HCT116 (cell line): ENCODE data around the gene ZC3H7A. TPM values are rescaled to one million over a fixed set of nuclear protein-coding genes. Genes with fewer than 3 reads are reported as not detected.

Experiments used
- ATAC-seq: fragments of 200-7000 bp; cut with Tn5 transposase; 2 replicates; pipeline ENCODE4 v1.9.1; 2020; ENCODE audit warnings: mild to moderate bottlenecking, moderate library complexity
- BruUV-seq: library from RNA; stranded (reverse); fragments of 400-500 nt; replicated peaks from 2 replicates; lab custom pipeline; 2021; lab: Mats Ljungman, UMichigan
- CTCF ChIA-PET: fragments of 300-600 bp; sonication (Branson Sonifier 250); formaldehyde crosslinking; loops from one replicate; lab custom pipeline; 2021; ENCODE audit warnings: antibody characterized with exemption; lab: Charles Lee
- POLR2A ChIA-PET: fragments of 300-600, 350-600 bp; sonication (Branson Sonifier 250); formaldehyde crosslinking; loops from one replicate; lab custom pipeline; 2021; ENCODE audit warnings: antibody characterized with exemption; lab: Charles Lee
- RAD21 ChIA-PET, 2 experiments: fragments of 300-600 bp; sonication (Branson Sonifier 250); formaldehyde crosslinking; loops; one replicate each; lab custom pipeline; 2023; ENCODE audit warnings: low total read pairs in 2 of 2; ENCODE audit not compliant: uncharacterized antibody in 2 of 2, unreplicated experiment in 2 of 2, low non-redundant PET in 1 of 2; lab: Charles Lee
- DNase-seq: peaks from one replicate; pipeline ENCODE4 v3.0.0-alpha.2; 2010; ENCODE audit warnings: low read depth, low spot score
- H2AFZ ChIP-seq: fragments of 200-600 bp; shearing (Covaris generic), sonication (generic); 2 replicates; pipeline ENCODE4 v1.6.1; 2017; ENCODE audit warnings: low read depth, mixed run types, mixed read lengths, antibody characterized with exemption, low read length; ENCODE audit not compliant: poor library complexity, severe bottlenecking
- H3K27ac ChIP-seq: 2 replicates; pipeline ENCODE4 v1.5.1; 2012; ENCODE audit warnings: low read depth, low read length
- H3K27me3 ChIP-seq: fragments of 200-600 bp; sonication (generic); 2 replicates; pipeline ENCODE4 v1.6.1; 2016; ENCODE audit warnings: mixed run types, low read length, mixed read lengths; ENCODE audit not compliant: insufficient read depth
- H3K36me3 ChIP-seq, 2 experiments: fragments of 200-500 bp in 1 of 2; fragments of 200-600 bp in 1 of 2; sonication (Bioruptor generic) in 1 of 2; sonication (generic) in 1 of 2; 2 replicates each; pipeline versions ENCODE4 v1.5.1 to v1.6.1; 2014 to 2016; ENCODE audit warnings: low read length in 2 of 2, inconsistent platforms in 1 of 2, mixed read lengths in 1 of 2, mixed run types in 1 of 2; ENCODE audit not compliant: insufficient read depth in 2 of 2, control insufficient read depth in 1 of 2
- H3K4me1 ChIP-seq, 2 experiments: fragments of 200-600 bp in 1 of 2; sonication (generic) in 1 of 2; 2 replicates each; pipeline versions ENCODE4 v1.5.1 to v1.6.1; 2012 to 2017; ENCODE audit warnings: low read length in 2 of 2, inconsistent platforms in 1 of 2, mild to moderate bottlenecking in 1 of 2, mixed read lengths in 1 of 2, mixed run types in 1 of 2, moderate library complexity in 1 of 2; ENCODE audit not compliant: insufficient read depth in 2 of 2, control insufficient read depth in 1 of 2
- H3K4me2 ChIP-seq: fragments of 200-600 bp; sonication (generic); 2 replicates; pipeline ENCODE4 v1.6.1; 2017; ENCODE audit warnings: mixed run types, low read length, mixed read lengths
- H3K4me3 ChIP-seq, 2 experiments: fragments of 200-600 bp in 1 of 2; sonication (generic) in 1 of 2; replicated peaks in 1 of 2; 2 replicates each; pipeline ENCODE4 v1.5.1; 2011 to 2016; ENCODE audit warnings: low read length in 2 of 2, control low read depth in 1 of 2, low read depth in 1 of 2, mild to moderate bottlenecking in 1 of 2, mixed read lengths in 1 of 2, mixed run types in 1 of 2
- H3K79me2 ChIP-seq: fragments of 200-600 bp; sonication (generic); 2 replicates; pipeline ENCODE4 v1.6.1; 2017; ENCODE audit warnings: mild to moderate bottlenecking, mixed run types, low read length, moderate library complexity, mixed read lengths; ENCODE audit not compliant: insufficient read depth
- H3K9ac ChIP-seq: fragments of 200-600 bp; sonication (generic); 2 replicates; pipeline ENCODE4 v1.6.1; 2016; ENCODE audit warnings: low read length, mixed read lengths
- H3K9me2 ChIP-seq: fragments of 200-600 bp; sonication (generic), shearing (Covaris generic); 2 replicates; pipeline ENCODE4 v1.6.1; 2017; ENCODE audit warnings: mixed run types, mild to moderate bottlenecking, moderate library complexity; ENCODE audit not compliant: insufficient read depth
- H3K9me3 ChIP-seq, 2 experiments: fragments of 200-500 bp in 1 of 2; fragments of 200-600 bp in 1 of 2; sonication (Bioruptor generic) in 1 of 2; sonication (generic) in 1 of 2; 2 replicates each; pipeline ENCODE4 v1.6.1; 2014 to 2017; ENCODE audit warnings: low read length in 2 of 2, mixed read lengths in 2 of 2, inconsistent platforms in 1 of 2, low read depth in 1 of 2, mild to moderate bottlenecking in 1 of 2, mixed run types in 1 of 2, moderate library complexity in 1 of 2; ENCODE audit not compliant: control insufficient read depth in 1 of 2, insufficient read depth in 1 of 2
- H4K20me1 ChIP-seq: fragments of 200-600 bp; sonication (generic), shearing (Covaris generic); 2 replicates; pipeline ENCODE4 v1.6.1; 2017; ENCODE audit warnings: mixed run types, mild to moderate bottlenecking, moderate library complexity; ENCODE audit not compliant: insufficient read depth
- CBX3 ChIP-seq: IDR thresholded peaks from 2 replicates; pipeline ENCODE4 v1.6.1; 2012; ENCODE audit warnings: low read depth
- EGR1 ChIP-seq: IDR thresholded peaks from 2 replicates; pipeline ENCODE4 v1.6.1; 2012; ENCODE audit warnings: low read depth
- EZH2phosphoT487 ChIP-seq: fragments of 200-600 bp; IDR thresholded peaks from 2 replicates; pipeline ENCODE4 v1.6.1; 2018; ENCODE audit warnings: antibody characterized with exemption, borderline replicate concordance
- FOSL1 ChIP-seq: IDR thresholded peaks from 2 replicates; pipeline ENCODE4 v1.6.1; 2012; ENCODE audit warnings: low read depth
- RAD21 ChIP-seq: IDR thresholded peaks from 2 replicates; pipeline ENCODE4 v1.6.1; 2012; ENCODE audit warnings: low read depth, mild to moderate bottlenecking
- SP1 ChIP-seq: IDR thresholded peaks from 2 replicates; pipeline ENCODE4 v1.6.1; 2012; ENCODE audit warnings: low read depth
- YY1 ChIP-seq: IDR thresholded peaks from 2 replicates; pipeline ENCODE4 v1.6.1; 2011; ENCODE audit warnings: low read length, low read depth, moderate library complexity, mild to moderate bottlenecking; ENCODE audit not compliant: insufficient replicate concordance; ENCODE audit errors: extremely low read depth
- intact Hi-C: fragments of 100-400 bp; cut with micrococcal nuclease; formaldehyde crosslinking; loops from 2 replicates; pipeline ENCODE4 v1.10.0; 2022
- total RNA-seq: library from RNA; stranded (reverse); gene quantifications from one replicate; pipeline ENCODE4 v1.2.1, GENCODE V29; 2021; ENCODE audit not compliant: unreplicated experiment
- TF ChIP-seq, protein P1 (sequence below): IDR thresholded peaks from 2 replicates; pipeline ENCODE4 v1.6.1; 2012; ENCODE audit warnings: low read depth
- TF ChIP-seq, protein P2 (sequence below), 3 experiments: fragments of 200-600 bp in 1 of 3; sonication (generic) in 1 of 3; IDR thresholded peaks in 2 of 3; conservative IDR thresholded peaks in 1 of 3; 2 replicates each; pipeline ENCODE4 v1.5.1; 2012 to 2017; ENCODE audit warnings: low read depth in 2 of 3, low read length in 2 of 3, antibody characterized with exemption in 1 of 3, borderline replicate concordance in 1 of 3, control low read depth in 1 of 3, mild to moderate bottlenecking in 1 of 3, mixed read lengths in 1 of 3, mixed run types in 1 of 3, moderate library complexity in 1 of 3; ENCODE audit not compliant: insufficient read depth in 1 of 3

The ZC3H7A gene
- total RNA-seq, 1 experiment from 2014 or later = 33.4 TPM

DNA sequence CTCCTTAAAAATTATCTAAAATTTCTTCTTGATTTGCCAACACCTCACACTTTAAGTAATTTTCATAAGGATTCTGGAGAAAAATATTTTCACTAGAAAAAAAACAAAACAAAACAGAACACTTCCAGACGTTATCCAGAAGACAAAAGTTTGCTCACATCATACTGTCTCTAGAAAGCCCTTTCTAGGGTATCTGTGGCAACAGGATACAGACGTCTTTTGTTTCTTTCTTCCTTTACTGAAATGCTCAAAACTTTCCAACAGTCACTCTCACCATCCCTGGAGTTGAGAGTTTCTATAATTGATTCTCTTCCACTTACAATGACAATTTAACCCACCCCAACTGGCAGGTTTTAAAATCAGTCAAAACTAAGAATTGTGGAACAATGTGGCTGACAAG lies 2.6 kb downstream of the ZC3H7A start:
- H3K27me3 ChIP-seq = no peaks in the 10 kb centered on the region
- CTCF ChIA-PET = no interaction called here
- no peak for TF ChIP-seq EZH2phosphoT487
- TF ChIP-seq YY1 = no peak
- TF ChIP-seq, protein P1, sequence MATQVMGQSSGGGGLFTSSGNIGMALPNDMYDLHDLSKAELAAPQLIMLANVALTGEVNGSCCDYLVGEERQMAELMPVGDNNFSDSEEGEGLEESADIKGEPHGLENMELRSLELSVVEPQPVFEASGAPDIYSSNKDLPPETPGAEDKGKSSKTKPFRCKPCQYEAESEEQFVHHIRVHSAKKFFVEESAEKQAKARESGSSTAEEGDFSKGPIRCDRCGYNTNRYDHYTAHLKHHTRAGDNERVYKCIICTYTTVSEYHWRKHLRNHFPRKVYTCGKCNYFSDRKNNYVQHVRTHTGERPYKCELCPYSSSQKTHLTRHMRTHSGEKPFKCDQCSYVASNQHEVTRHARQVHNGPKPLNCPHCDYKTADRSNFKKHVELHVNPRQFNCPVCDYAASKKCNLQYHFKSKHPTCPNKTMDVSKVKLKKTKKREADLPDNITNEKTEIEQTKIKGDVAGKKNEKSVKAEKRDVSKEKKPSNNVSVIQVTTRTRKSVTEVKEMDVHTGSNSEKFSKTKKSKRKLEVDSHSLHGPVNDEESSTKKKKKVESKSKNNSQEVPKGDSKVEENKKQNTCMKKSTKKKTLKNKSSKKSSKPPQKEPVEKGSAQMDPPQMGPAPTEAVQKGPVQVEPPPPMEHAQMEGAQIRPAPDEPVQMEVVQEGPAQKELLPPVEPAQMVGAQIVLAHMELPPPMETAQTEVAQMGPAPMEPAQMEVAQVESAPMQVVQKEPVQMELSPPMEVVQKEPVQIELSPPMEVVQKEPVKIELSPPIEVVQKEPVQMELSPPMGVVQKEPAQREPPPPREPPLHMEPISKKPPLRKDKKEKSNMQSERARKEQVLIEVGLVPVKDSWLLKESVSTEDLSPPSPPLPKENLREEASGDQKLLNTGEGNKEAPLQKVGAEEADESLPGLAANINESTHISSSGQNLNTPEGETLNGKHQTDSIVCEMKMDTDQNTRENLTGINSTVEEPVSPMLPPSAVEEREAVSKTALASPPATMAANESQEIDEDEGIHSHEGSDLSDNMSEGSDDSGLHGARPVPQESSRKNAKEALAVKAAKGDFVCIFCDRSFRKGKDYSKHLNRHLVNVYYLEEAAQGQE = no peak
- peaks cover 7 to 20% of the 10 kb centered on the region in 2 experiments; a peak in 3 of 4 replicates for H3K4me1 ChIP-seq
- RAD21 ChIA-PET = no interaction called here
- intact Hi-C loops = no loop called here
- no peak overlapping the region for H3K4me3 ChIP-seq
- H2AFZ ChIP-seq = no peak overlapping the region
- DNase-seq (no peak), ATAC-seq (no peak)
- peaks cover 3% of the 10 kb centered on the region; the same call in 1 of the 2 replicates for H4K20me1 ChIP-seq
- no TSS peak for BruUV-seq
- peaks cover 0 to 6% of the 10 kb centered on the region in 2 experiments; a peak in 1 of 4 replicates for H3K36me3 ChIP-seq
- H3K27ac ChIP-seq = no peak overlapping the region
- no peak overlapping the region for H3K4me2 ChIP-seq
- peaks cover 86% of the 10 kb centered on the region for H3K79me2 ChIP-seq
- no peak overlapping the region for H3K9ac ChIP-seq
- no peaks in the 10 kb centered on the region for H3K9me3 ChIP-seq
- POLR2A ChIA-PET = no interaction called here
- no peaks in the 10 kb centered on the region for H3K9me2 ChIP-seq

DNA sequence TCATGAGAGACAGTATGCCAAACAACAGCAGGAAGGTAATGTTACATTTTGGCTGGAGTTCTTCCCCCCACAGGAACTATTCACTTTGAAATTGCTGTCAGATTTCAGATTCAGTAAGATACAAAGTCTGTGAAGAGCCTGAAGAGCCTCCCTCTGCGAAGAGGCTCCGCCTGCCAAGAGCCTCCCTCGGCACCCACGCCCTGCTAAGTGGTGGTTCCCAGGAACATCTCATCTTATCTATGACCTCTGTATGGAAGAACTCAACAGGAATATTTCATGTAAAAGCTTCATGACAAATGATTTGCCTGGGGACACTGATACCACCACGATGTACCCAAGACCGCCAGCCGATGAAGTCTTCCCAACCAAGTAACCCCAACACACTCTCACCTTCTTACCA lies 3.2 kb downstream of the ZC3H7A start:
- CTCF ChIA-PET = no interaction called here
- no peak for DNase-seq
- peaks cover 3% of the 10 kb centered on the region; the same call in 1 of the 2 replicates for H4K20me1 ChIP-seq
- peaks cover 92% of the 10 kb centered on the region for H3K79me2 ChIP-seq
- H3K4me2 ChIP-seq = no peak overlapping the region
- ATAC-seq = no peak
- RAD21 ChIA-PET = no interaction called here
- H3K27ac ChIP-seq = no peak overlapping the region
- POLR2A ChIA-PET = no interaction called here
- no TSS peak for BruUV-seq
- H3K4me1 ChIP-seq = peaks cover 7 to 20% of the 10 kb centered on the region in 2 experiments; a peak in 3 of 4 replicates
- no peaks in the 10 kb centered on the region for H3K9me3 ChIP-seq
- peaks cover 0 to 6% of the 10 kb centered on the region in 2 experiments; a peak in 1 of 4 replicates for H3K36me3 ChIP-seq
- TF ChIP-seq, protein P2, sequence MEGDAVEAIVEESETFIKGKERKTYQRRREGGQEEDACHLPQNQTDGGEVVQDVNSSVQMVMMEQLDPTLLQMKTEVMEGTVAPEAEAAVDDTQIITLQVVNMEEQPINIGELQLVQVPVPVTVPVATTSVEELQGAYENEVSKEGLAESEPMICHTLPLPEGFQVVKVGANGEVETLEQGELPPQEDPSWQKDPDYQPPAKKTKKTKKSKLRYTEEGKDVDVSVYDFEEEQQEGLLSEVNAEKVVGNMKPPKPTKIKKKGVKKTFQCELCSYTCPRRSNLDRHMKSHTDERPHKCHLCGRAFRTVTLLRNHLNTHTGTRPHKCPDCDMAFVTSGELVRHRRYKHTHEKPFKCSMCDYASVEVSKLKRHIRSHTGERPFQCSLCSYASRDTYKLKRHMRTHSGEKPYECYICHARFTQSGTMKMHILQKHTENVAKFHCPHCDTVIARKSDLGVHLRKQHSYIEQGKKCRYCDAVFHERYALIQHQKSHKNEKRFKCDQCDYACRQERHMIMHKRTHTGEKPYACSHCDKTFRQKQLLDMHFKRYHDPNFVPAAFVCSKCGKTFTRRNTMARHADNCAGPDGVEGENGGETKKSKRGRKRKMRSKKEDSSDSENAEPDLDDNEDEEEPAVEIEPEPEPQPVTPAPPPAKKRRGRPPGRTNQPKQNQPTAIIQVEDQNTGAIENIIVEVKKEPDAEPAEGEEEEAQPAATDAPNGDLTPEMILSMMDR (IDR thresholded peaks at IDR 0.05 in 2 of 3, conservative IDR thresholded peaks at IDR 0.05 in 1 of 3; ENCODE audit: borderline replicate concordance in 1 of 3, insufficient read depth in 1 of 3, low read depth in 2 of 3, low read length in 2 of 3) = no peak
- TF ChIP-seq RAD21 (no peak), FOSL1 (no peak), SP1 (no peak), CBX3 (no peak), EGR1 (no peak)
- H3K27me3 ChIP-seq = no peaks in the 10 kb centered on the region
- intact Hi-C loops = no loop called here
- no peaks in the 10 kb centered on the region for H3K9me2 ChIP-seq
- no peak overlapping the region for H2AFZ ChIP-seq
- no peak overlapping the region for H3K9ac ChIP-seq
- H3K4me3 ChIP-seq = no peak overlapping the region
